H9 (cell line): ENCODE results near the gene ADGB. TPM values are rescaled to one million over a fixed set of nuclear protein-coding genes. Genes with fewer than 3 reads are reported as not detected.

Source experiments
- DNase-seq: peaks from one replicate; pipeline ENCODE4 v3.0.0-alpha.2; 2017
- H2AFZ ChIP-seq: one replicate; pipeline ENCODE4 v1.6.1; 2013; ENCODE audit warnings: mild to moderate bottlenecking, low read length, control low read depth, moderate library complexity
- H2AK5ac ChIP-seq: 2 replicates; pipeline ENCODE4 v1.6.1; 2013; ENCODE audit warnings: low read length, control low read depth, mixed read lengths; ENCODE audit not compliant: insufficient read length
- H2BK120ac ChIP-seq: one replicate; pipeline ENCODE4 v1.6.1; 2013; ENCODE audit warnings: low read depth, mild to moderate bottlenecking, low read length, control low read depth, inconsistent platforms; ENCODE audit not compliant: poor library complexity, severe bottlenecking
- H2BK12ac ChIP-seq: 2 replicates; pipeline ENCODE4 v1.6.1; 2013; ENCODE audit warnings: low read length, control low read depth, mixed read lengths, low read depth; ENCODE audit not compliant: insufficient read length
- H2BK15ac ChIP-seq: 2 replicates; pipeline ENCODE4 v1.6.1; 2013; ENCODE audit warnings: low read depth, low read length, control low read depth
- H2BK20ac ChIP-seq: one replicate; pipeline ENCODE4 v1.6.1; 2013; ENCODE audit warnings: low read depth, mild to moderate bottlenecking, low read length, control low read depth, inconsistent platforms; ENCODE audit not compliant: poor library complexity, severe bottlenecking
- H2BK5ac ChIP-seq: 2 replicates; pipeline ENCODE4 v1.6.1; 2013; ENCODE audit warnings: low read length, control low read depth, mixed read lengths; ENCODE audit not compliant: insufficient read length
- H3K14ac ChIP-seq: 2 replicates; pipeline ENCODE4 v1.6.1; 2013; ENCODE audit warnings: low read length, control low read depth; ENCODE audit not compliant: insufficient read depth
- H3K18ac ChIP-seq: 2 replicates; pipeline ENCODE4 v1.6.1; 2013; ENCODE audit warnings: low read depth, mild to moderate bottlenecking, mixed read lengths, low read length, control low read depth; ENCODE audit not compliant: insufficient read length
- H3K23ac ChIP-seq: 2 replicates; pipeline ENCODE4 v1.6.1; 2013; ENCODE audit warnings: low read length, control low read depth, mixed read lengths, low read depth; ENCODE audit not compliant: insufficient read length
- H3K23me2 ChIP-seq: 2 replicates; pipeline ENCODE4 v1.6.1; 2013; ENCODE audit warnings: low read depth, mild to moderate bottlenecking, mixed read lengths, low read length, control low read depth; ENCODE audit not compliant: insufficient read length, poor library complexity, severe bottlenecking
- H3K27ac ChIP-seq: 2 replicates; pipeline ENCODE4 v1.5.1; 2013; ENCODE audit warnings: low read length, control low read depth, mixed read lengths, low read depth; ENCODE audit not compliant: insufficient read length
- H3K27me3 ChIP-seq: 2 replicates; pipeline ENCODE4 v1.6.1; 2013; ENCODE audit warnings: low read length, control low read depth, inconsistent platforms; ENCODE audit not compliant: insufficient read depth
- H3K4ac ChIP-seq: 2 replicates; pipeline ENCODE4 v1.6.1; 2013; ENCODE audit warnings: low read depth, mild to moderate bottlenecking, control low read depth, inconsistent platforms, low read length, moderate library complexity
- H3K4me1 ChIP-seq: 2 replicates; pipeline ENCODE4 v1.6.1; 2013; ENCODE audit warnings: low read length, control low read depth, inconsistent platforms; ENCODE audit not compliant: insufficient read depth
- H3K4me2 ChIP-seq: 2 replicates; pipeline ENCODE4 v1.6.1; 2013; ENCODE audit warnings: low read length, control low read depth, mixed read lengths; ENCODE audit not compliant: insufficient read length, insufficient read depth
- H3K56ac ChIP-seq: 2 replicates; pipeline ENCODE4 v1.6.1; 2013; ENCODE audit warnings: low read depth, mild to moderate bottlenecking, mixed read lengths, low read length, control low read depth; ENCODE audit not compliant: insufficient read length
- H3K79me1 ChIP-seq: 2 replicates; pipeline ENCODE4 v1.6.1; 2013; ENCODE audit warnings: low read depth, mild to moderate bottlenecking, moderate library complexity, low read length, control low read depth, inconsistent platforms; ENCODE audit not compliant: insufficient read depth, poor library complexity, severe bottlenecking
- H3K79me2 ChIP-seq: 2 replicates; pipeline ENCODE4 v1.6.1; 2013; ENCODE audit warnings: low read length, control low read depth, inconsistent platforms; ENCODE audit not compliant: insufficient read depth
- H3K9ac ChIP-seq: 2 replicates; pipeline ENCODE4 v1.6.1; 2013; ENCODE audit warnings: low read length, control low read depth, mixed read lengths; ENCODE audit not compliant: insufficient read length; ENCODE audit errors: extremely low read depth
- H3K9me3 ChIP-seq: one replicate; pipeline ENCODE4 v1.6.1; 2013; ENCODE audit warnings: low read depth, low read length, inconsistent platforms; ENCODE audit not compliant: control insufficient read depth
- H3T11ph ChIP-seq: one replicate; pipeline ENCODE4 v1.6.1; 2013; ENCODE audit warnings: mild to moderate bottlenecking, low read length, control low read depth, inconsistent platforms
- H4K20me1 ChIP-seq: one replicate; pipeline ENCODE4 v1.6.1; 2013; ENCODE audit not compliant: control insufficient read depth, insufficient read length, insufficient read depth
- H4K5ac ChIP-seq: 2 replicates; pipeline ENCODE4 v1.6.1; 2013; ENCODE audit warnings: low read depth, mild to moderate bottlenecking, mixed read lengths, low read length, control low read depth; ENCODE audit not compliant: insufficient read length
- H4K8ac ChIP-seq: replicated peaks from 2 replicates; pipeline ENCODE4 v1.6.1; 2013; ENCODE audit warnings: low read length, control low read depth, mixed read lengths, low read depth; ENCODE audit not compliant: insufficient read length
- H4K91ac ChIP-seq: 2 replicates; pipeline ENCODE4 v1.6.1; 2013; ENCODE audit warnings: low read depth, mild to moderate bottlenecking, moderate library complexity, mixed read lengths, low read length, control low read depth; ENCODE audit not compliant: insufficient read length
- H3K27ac Mint-ChIP-seq, 3 experiments: 2 replicates in 2 of 3; 3 replicates in 1 of 3; pipeline ENCODE4 v1.8.0; 2020 to 2021; ENCODE audit warnings: mixed read lengths in 3 of 3, mild to moderate bottlenecking in 1 of 3, moderate library complexity in 1 of 3
- H3K27me3 Mint-ChIP-seq: 2 replicates; pipeline ENCODE4 v1.8.0; 2021; ENCODE audit warnings: low read depth, mild to moderate bottlenecking, moderate library complexity, mixed read lengths
- H3K36me3 Mint-ChIP-seq, 3 experiments: 2 replicates in 2 of 3; 3 replicates in 1 of 3; pipeline ENCODE4 v1.8.0; 2020 to 2021; ENCODE audit warnings: low read depth in 3 of 3, mixed read lengths in 3 of 3; ENCODE audit not compliant: insufficient read depth in 1 of 3
- H3K4me1 Mint-ChIP-seq, 2 experiments: 2 replicates each; pipeline ENCODE4 v1.8.0; 2020; ENCODE audit warnings: mixed read lengths in 2 of 2
- H3K4me3 Mint-ChIP-seq, 2 experiments: 2 replicates in 1 of 2; 3 replicates in 1 of 2; pipeline ENCODE4 v1.8.0; 2020 to 2021; ENCODE audit warnings: mild to moderate bottlenecking in 2 of 2, mixed read lengths in 2 of 2, moderate library complexity in 1 of 2
- H3K9me3 Mint-ChIP-seq, 2 experiments: 2 replicates in 1 of 2; 3 replicates in 1 of 2; pipeline ENCODE4 v1.8.0; 2020; ENCODE audit warnings: mild to moderate bottlenecking in 2 of 2, mixed read lengths in 2 of 2, moderate library complexity in 1 of 2
- CTCF ChIP-seq: fragments of 200-600 bp; sonication (generic); conservative IDR thresholded peaks from 3 replicates; pipeline ENCODE4 v1.8.0; 2021; ENCODE audit warnings: antibody characterized with exemption, mild to moderate bottlenecking
- WGBS: extraction: QIAGEN DNeasy Blood & Tissue Kit; methylation state at CpG from one replicate; pipeline ENCODE4 v1.1.7; 2013; ENCODE audit warnings: missing lambda C conversion rate, low lambda C conversion rate, mixed read lengths; ENCODE audit not compliant: insufficient read length; ENCODE audit errors: extremely low coverage; 5-methylcytosine and 5-hydroxymethylcytosine counted together
- total RNA-seq: library from RNA; stranded (reverse); gene quantifications from 2 replicates; pipeline ENCODE4 v1.2.1, GENCODE V29; 2021

ADGB gene
- total RNA-seq, 1 experiment from 2014 or later: not detected

GRCh38 chr6:146595972-146596731, 2.6 kb upstream of the ADGB start:
- Histone ChIP-seq H3K27ac (no peak overlapping the region), H3K14ac (no peak overlapping the region), H4K91ac (no peak overlapping the region), H3K79me2 (no peaks in the 10 kb centered on the region), H3K27me3 (no peaks in the 10 kb centered on the region), H2BK5ac (no peak overlapping the region), H4K20me1 (no peaks in the 10 kb centered on the region), H2AK5ac (no peak overlapping the region), H2BK12ac (no peak overlapping the region), H2AFZ (no peak overlapping the region), H3K4me1 (no peaks in the 10 kb centered on the region), H3K4ac (no peak overlapping the region), H3K79me1 (no peaks in the 10 kb centered on the region), H3K4me2 (no peak overlapping the region), H4K8ac (no peak overlapping the region), H2BK120ac (no peak overlapping the region), H3K9me3 (no peaks in the 10 kb centered on the region), H3K56ac (no peak overlapping the region), H3K9ac (no peak overlapping the region), H4K5ac (no peak overlapping the region), H2BK15ac (no peak overlapping the region), H3K18ac (no peak overlapping the region), H3K23ac (no peak overlapping the region), H3T11ph (no peak overlapping the region), H3K23me2 (peaks cover 5% of the 10 kb centered on the region), H2BK20ac (no peak overlapping the region)
- Mint-ChIP-seq H3K4me3 (no peak overlapping the region), H3K4me1 (peaks cover 10% of the 10 kb centered on the region in 2 experiments), H3K27me3 (peaks cover 12% of the 10 kb centered on the region), H3K9me3 (no peaks in the 10 kb centered on the region), H3K36me3 (no peaks in the 10 kb centered on the region), H3K27ac (no peak overlapping the region)
- no peak for DNase-seq
- TF ChIP-seq CTCF: no peak
- WGBS: no CpG with 5 or more reads among the region's 2 CpGs
